DOHH2 (cell line): ENCODE results near the gene SLFN12L.

Source experiments
- EZH2phosphoT487 ChIP-seq: fragments of 200-600 bp; sonication (generic); IDR thresholded peaks from 2 replicates; pipeline ENCODE4 v1.6.1; 2017; ENCODE audit warnings: borderline replicate concordance, mild to moderate bottlenecking, antibody characterized with exemption, low read length, moderate library complexity, mixed read lengths
- TF ChIP-seq, protein P1 (sequence below): fragments of 200-600 bp; sonication (generic); IDR thresholded peaks from one replicate; pipeline ENCODE4 v1.5.1; 2014; ENCODE audit warnings: antibody characterized with exemption, mild to moderate bottlenecking, low read depth, low read length; ENCODE audit not compliant: poor library complexity, severe bottlenecking

DNA sequence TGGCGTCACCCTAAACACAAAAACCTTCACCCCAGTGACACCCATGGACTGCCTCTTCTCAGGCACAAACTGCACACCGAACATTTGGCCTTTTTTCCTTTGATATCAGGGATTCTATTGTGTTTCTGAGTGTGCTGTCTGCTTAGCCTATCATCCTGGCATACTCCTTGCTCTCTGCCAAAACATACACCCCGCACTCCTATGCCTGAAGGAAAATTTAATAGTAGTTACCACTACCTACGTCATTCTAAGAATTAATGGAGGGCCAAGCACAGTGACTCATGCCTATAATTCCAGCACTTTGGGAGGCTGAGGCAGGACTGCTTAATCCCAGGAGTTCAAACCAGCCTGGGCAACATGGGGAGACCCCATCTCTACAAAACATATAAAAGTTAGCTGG is 69.0 kb downstream of the SLFN12L start:
- TF ChIP-seq, protein P1, sequence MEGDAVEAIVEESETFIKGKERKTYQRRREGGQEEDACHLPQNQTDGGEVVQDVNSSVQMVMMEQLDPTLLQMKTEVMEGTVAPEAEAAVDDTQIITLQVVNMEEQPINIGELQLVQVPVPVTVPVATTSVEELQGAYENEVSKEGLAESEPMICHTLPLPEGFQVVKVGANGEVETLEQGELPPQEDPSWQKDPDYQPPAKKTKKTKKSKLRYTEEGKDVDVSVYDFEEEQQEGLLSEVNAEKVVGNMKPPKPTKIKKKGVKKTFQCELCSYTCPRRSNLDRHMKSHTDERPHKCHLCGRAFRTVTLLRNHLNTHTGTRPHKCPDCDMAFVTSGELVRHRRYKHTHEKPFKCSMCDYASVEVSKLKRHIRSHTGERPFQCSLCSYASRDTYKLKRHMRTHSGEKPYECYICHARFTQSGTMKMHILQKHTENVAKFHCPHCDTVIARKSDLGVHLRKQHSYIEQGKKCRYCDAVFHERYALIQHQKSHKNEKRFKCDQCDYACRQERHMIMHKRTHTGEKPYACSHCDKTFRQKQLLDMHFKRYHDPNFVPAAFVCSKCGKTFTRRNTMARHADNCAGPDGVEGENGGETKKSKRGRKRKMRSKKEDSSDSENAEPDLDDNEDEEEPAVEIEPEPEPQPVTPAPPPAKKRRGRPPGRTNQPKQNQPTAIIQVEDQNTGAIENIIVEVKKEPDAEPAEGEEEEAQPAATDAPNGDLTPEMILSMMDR: no peak
- TF ChIP-seq EZH2phosphoT487: no peak
